Liver (tissue), 9 donors: ENCODE results near the gene COL19A1. TPM values are rescaled to one million over a fixed set of nuclear protein-coding genes. Genes with fewer than 3 reads are reported as not detected.

Experiments used
- DNase-seq: peaks from one replicate; pipeline ENCODE4 v3.0.0-alpha.2; 2017; ENCODE audit warnings: low spot score
- H3K27ac ChIP-seq, 2 donors: one replicate each; pipeline ENCODE4 v1.7.0; 2013; ENCODE audit warnings: inconsistent platforms in 2 of 2, low read length in 2 of 2, control low read depth in 1 of 2, low read depth in 1 of 2, mild to moderate bottlenecking in 1 of 2
- H3K27me3 ChIP-seq, 4 donors: one replicate each; pipeline versions ENCODE4 v1.6.1 to v1.7.0; 2013; ENCODE audit warnings: low read length in 3 of 4, inconsistent platforms in 1 of 4, mild to moderate bottlenecking in 1 of 4, moderate library complexity in 1 of 4; ENCODE audit not compliant: control insufficient read depth in 4 of 4, insufficient read depth in 4 of 4
- H3K36me3 ChIP-seq, 4 donors: one replicate each; pipeline versions ENCODE4 v1.6.1 to v1.7.0; 2013; ENCODE audit warnings: low read length in 3 of 4, mild to moderate bottlenecking in 3 of 4, low read depth in 1 of 4, moderate library complexity in 1 of 4; ENCODE audit not compliant: control insufficient read depth in 4 of 4, insufficient read depth in 3 of 4
- H3K4me1 ChIP-seq, 4 donors: one replicate each; pipeline versions ENCODE4 v1.6.1 to v1.7.0; 2013; ENCODE audit warnings: low read length in 3 of 4, mild to moderate bottlenecking in 3 of 4, moderate library complexity in 1 of 4; ENCODE audit not compliant: control insufficient read depth in 4 of 4, insufficient read depth in 4 of 4
- H3K4me3 ChIP-seq, 3 donors: one replicate each; pipeline versions ENCODE4 v1.6.1 to v1.7.0; 2013; ENCODE audit warnings: low read length in 3 of 3, control low read depth in 1 of 3, low read depth in 1 of 3, mild to moderate bottlenecking in 1 of 3
- H3K9ac ChIP-seq, 2 donors: one replicate each; pipeline ENCODE4 v1.7.0; 2013; ENCODE audit warnings: low read length in 2 of 2, mild to moderate bottlenecking in 2 of 2, moderate library complexity in 2 of 2, control low read depth in 1 of 2, low read depth in 1 of 2
- H3K9me3 ChIP-seq, 4 donors: one replicate each; pipeline versions ENCODE4 v1.6.1 to v1.7.0; 2013; ENCODE audit warnings: low read length in 3 of 4; ENCODE audit not compliant: control insufficient read depth in 4 of 4
- CTCF ChIP-seq: fragments of 150-350 bp; IDR thresholded peaks from 2 replicates; pipeline ENCODE4 v1.5.1; 2017; ENCODE audit warnings: improper control_type of control experiment, low read depth, low read length; ENCODE audit not compliant: missing input control
- FOXA1 ChIP-seq: IDR thresholded peaks from 2 replicates; pipeline ENCODE4 v1.6.1; 2016; ENCODE audit warnings: antibody characterized with exemption
- FOXA2 ChIP-seq: IDR thresholded peaks from 2 replicates; pipeline ENCODE4 v1.6.1; 2016; ENCODE audit warnings: antibody characterized with exemption
- GABPA ChIP-seq, 2 donors: IDR thresholded peaks in 1 of 2; conservative IDR thresholded peaks in 1 of 2; 2 replicates each; pipeline ENCODE4 v1.6.1; 2016; ENCODE audit warnings: antibody characterized with exemption in 2 of 2, mild to moderate bottlenecking in 1 of 2, moderate library complexity in 1 of 2
- HNF4G ChIP-seq: IDR thresholded peaks from 2 replicates; pipeline ENCODE4 v1.6.1; 2016; ENCODE audit warnings: antibody characterized with exemption
- MAX ChIP-seq: IDR thresholded peaks from 2 replicates; pipeline ENCODE4 v1.6.1; 2016; ENCODE audit warnings: antibody characterized with exemption
- NR2F2 ChIP-seq: IDR thresholded peaks from 2 replicates; pipeline ENCODE4 v1.6.1; 2016; ENCODE audit warnings: antibody characterized with exemption
- RAD21 ChIP-seq, 2 donors: IDR thresholded peaks; 2 replicates each; pipeline ENCODE4 v1.6.1; 2016; ENCODE audit warnings: antibody characterized with exemption in 2 of 2, mild to moderate bottlenecking in 2 of 2
- REST ChIP-seq: IDR thresholded peaks from 2 replicates; pipeline ENCODE4 v1.6.1; 2016; ENCODE audit warnings: antibody characterized with exemption, mild to moderate bottlenecking
- SP1 ChIP-seq: IDR thresholded peaks from 2 replicates; pipeline ENCODE4 v1.6.1; 2018; ENCODE audit warnings: antibody characterized with exemption, mild to moderate bottlenecking
- TAF1 ChIP-seq: conservative IDR thresholded peaks from 2 replicates; pipeline ENCODE4 v1.6.1; 2016; ENCODE audit warnings: antibody characterized with exemption, mild to moderate bottlenecking
- ZBTB33 ChIP-seq: IDR thresholded peaks from 2 replicates; pipeline ENCODE4 v1.6.1; 2016; ENCODE audit warnings: antibody characterized with exemption
- WGBS: extraction: QIAGEN DNeasy Blood & Tissue Kit; methylation state at CpG from one replicate; pipeline ENCODE4 v1.1.7; 2013; 5-methylcytosine and 5-hydroxymethylcytosine counted together
- polyA plus RNA-seq, 2 donors: library from polyadenylated mRNA; stranded (reverse) in 1 of 2; unstranded in 1 of 2; fragments of 200-250 nt in 1 of 2; fragments of >200 nt in 1 of 2; fragmentation: Nextera tagmentation in 1 of 2; extraction: Ambion mirVana in 1 of 2; gene quantifications; one replicate each; pipeline versions ENCODE4 v1.2.1 to v1.2.3, GENCODE V29; 2013 to 2015
- total RNA-seq, 2 donors: library from RNA; depleted of rRNA; stranded (reverse); fragments of >200 nt; gene quantifications; one replicate each; pipeline ENCODE4 v1.2.3, GENCODE V29; 2014
- donor health status: healthy.
- donor health status: healthy.
- donor health status: healthy.
- donor health status: healthy.
- donor health status: healthy.

The COL19A1 gene
- total and polyA plus RNA-seq, 4 donors: 0.25 to 0.51 TPM; not detected in 2

- Histone ChIP-seq H3K9ac (no peak overlapping the region), H3K36me3 (no peaks in the 10 kb centered on the region), H3K27me3 (no peaks in the 10 kb centered on the region), H3K4me3 (no peak overlapping the region), H3K4me1 (peaks cover 0 to 9% (median 5%) of the 10 kb centered on the region in 4 donors), H3K27ac (no peak overlapping the region), H3K9me3 (peaks cover 0 to 3% (median 0%) of the 10 kb centered on the region in 4 donors)
- no peak for DNase-seq
- TF ChIP-seq SP1: no peak
- no peak for TF ChIP-seq CTCF
- WGBS: 95% methylated on average over 3 of the region's 3 CpGs
Observed at GRCh38 chr6:69861986-69862385, 4.4 kb upstream of the COL19A1 start.

- no peak for DNase-seq
- 96% methylated on average over 2 of the region's 2 CpGs for WGBS
- peaks cover 0 to 3% (median 0%) of the 10 kb centered on the region in 4 donors for H3K9me3 ChIP-seq
- no peaks in the 10 kb centered on the region for H3K36me3 ChIP-seq
- no peak overlapping the region for H3K27ac ChIP-seq
- TF ChIP-seq MAX (no peak), TAF1 (no peak), HNF4G (no peak), REST (no peak), GABPA (IDR thresholded peaks at IDR 0.05 in 1 of 2, conservative IDR thresholded peaks at IDR 0.05 in 1 of 2) (no peak), SP1 (no peak), NR2F2 (no peak), FOXA1 (no peak)
- H3K4me3 ChIP-seq: no peak overlapping the region
- peaks cover 2 to 17% (median 8%) of the 10 kb centered on the region in 4 donors for H3K4me1 ChIP-seq
- no peak overlapping the region for H3K9ac ChIP-seq
- no peaks in the 10 kb centered on the region for H3K27me3 ChIP-seq
Observed at GRCh38 chr6:69863766-69864165, 2.6 kb upstream of the COL19A1 start.

- H3K27ac ChIP-seq: no peak overlapping the region
- no peak for DNase-seq
- H3K4me3 ChIP-seq: no peak overlapping the region
- WGBS: 86% methylated on average over 2 of the region's 2 CpGs
- H3K4me1 ChIP-seq: peaks cover 2 to 17% (median 8%) of the 10 kb centered on the region in 4 donors
- no peaks in the 10 kb centered on the region for H3K27me3 ChIP-seq
- H3K36me3 ChIP-seq: no peaks in the 10 kb centered on the region
- no peaks in the 10 kb centered on the region for H3K9me3 ChIP-seq
- no peak overlapping the region for H3K9ac ChIP-seq
- TF ChIP-seq NR2F2 (no peak), GABPA (IDR thresholded peaks at IDR 0.05 in 1 of 2, conservative IDR thresholded peaks at IDR 0.05 in 1 of 2) (no peak), FOXA1 (no peak), RAD21 (IDR thresholded peaks at IDR 0.05) (no peak), FOXA2 (no peak), HNF4G (no peak), TAF1 (no peak), SP1 (no peak), ZBTB33 (no peak), CTCF (no peak)
Observed at GRCh38 chr6:69865126-69865525, 1.2 kb upstream of the COL19A1 start.
